Activated CD8-positive, alpha-beta T cell treated with anti-CD3 and anti-CD28 coated beads for 36 hours (primary cell): ENCODE results near the gene VCAN. TPM values are rescaled to one million over a fixed set of nuclear protein-coding genes. Genes with fewer than 3 reads are reported as not detected.

ENCODE experiments used
- ATAC-seq: fragments of 200-7000 bp; cut with Tn5 transposase; one replicate; pipeline ENCODE4 v1.10.0; 2021; ENCODE audit warnings: mild to moderate bottlenecking, moderate library complexity
- CTCF ChIA-PET: fragments of 350-600 bp; sonication (Branson Sonifier 250); formaldehyde crosslinking; loops from one replicate; lab custom pipeline; 2021; ENCODE audit warnings: antibody characterized with exemption; lab: Charles Lee
- POLR2A ChIA-PET: fragments of 350-600 bp; sonication (Branson Sonifier 250); formaldehyde crosslinking; loops from one replicate; lab custom pipeline; 2021; ENCODE audit warnings: antibody characterized with exemption; lab: Charles Lee
- DNase-seq: peaks from one replicate; pipeline ENCODE4 v3.0.0-alpha.2; 2020
- H3K27ac Mint-ChIP-seq: one replicate; pipeline ENCODE4 v1.8.0; 2021; ENCODE audit warnings: mild to moderate bottlenecking, mixed read lengths
- H3K27me3 Mint-ChIP-seq: one replicate; pipeline ENCODE4 v1.8.0; 2021; ENCODE audit warnings: mixed read lengths
- H3K36me3 Mint-ChIP-seq: one replicate; pipeline ENCODE4 v1.8.0; 2021; ENCODE audit warnings: low read depth, mixed read lengths
- H3K4me1 Mint-ChIP-seq: one replicate; pipeline ENCODE4 v1.8.0; 2021; ENCODE audit warnings: low read depth, mixed read lengths
- H3K4me3 Mint-ChIP-seq: one replicate; pipeline ENCODE4 v1.8.0; 2021; ENCODE audit warnings: mild to moderate bottlenecking, moderate library complexity, mixed read lengths
- H3K9me3 Mint-ChIP-seq: one replicate; pipeline ENCODE4 v1.8.0; 2021; ENCODE audit warnings: mixed read lengths
- intact Hi-C: fragments of 100-400 bp; cut with micrococcal nuclease; formaldehyde crosslinking; loops from one replicate; pipeline ENCODE4 v1.10.0; 2022
- total RNA-seq, 2 experiments: library from RNA; stranded (reverse); gene quantifications; one replicate each; pipeline ENCODE4 v1.2.3, GENCODE V29; 2021
- TF ChIP-seq, protein P1 (sequence below): fragments of 200-600 bp; IDR thresholded peaks from one replicate; pipeline ENCODE4 v1.8.0; 2022; ENCODE audit warnings: antibody characterized with exemption, mild to moderate bottlenecking

The VCAN gene
- total RNA-seq, 2 experiments from 2014 or later = not detected

DNA sequence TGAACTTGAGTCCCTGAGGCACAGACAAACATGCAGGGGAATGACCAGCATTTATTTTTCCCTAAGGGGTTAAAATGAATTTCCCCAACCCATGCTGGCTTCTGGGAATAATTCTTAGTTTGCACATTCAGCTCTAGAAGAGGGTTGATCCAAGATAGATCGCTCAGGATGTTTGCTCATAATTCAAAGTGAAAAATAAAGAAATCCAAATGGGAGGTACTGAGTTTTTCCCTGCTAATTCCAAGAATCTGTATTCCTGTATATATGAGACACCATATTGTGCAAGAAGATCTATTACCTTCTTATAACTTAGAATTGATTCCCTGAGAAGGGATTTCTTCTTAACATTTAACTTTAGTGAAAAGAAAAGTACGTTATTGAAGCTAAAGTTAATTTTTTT lies 96.2 kb downstream of the VCAN start:
- no peak for DNase-seq
- Mint-ChIP-seq H3K4me3 (no peak overlapping the region), H3K4me1 (no peaks in the 10 kb centered on the region), H3K27ac (no peak overlapping the region), H3K27me3 (peaks cover 13% of the 10 kb centered on the region), H3K36me3 (no peaks in the 10 kb centered on the region), H3K9me3 (no peaks in the 10 kb centered on the region)
- ChIA-PET POLR2A (no interaction called here), CTCF (interaction anchor here (1.5 kb wide), 1 partner anchor 1217 kb away, joined by 4 read pairs; no protein-coding TSS in a partner anchor)
- intact Hi-C loops = loop anchor here (10.0 kb wide), 1 partner anchor 923 kb away; no protein-coding TSS in a partner anchor
- TF ChIP-seq, protein P1, sequence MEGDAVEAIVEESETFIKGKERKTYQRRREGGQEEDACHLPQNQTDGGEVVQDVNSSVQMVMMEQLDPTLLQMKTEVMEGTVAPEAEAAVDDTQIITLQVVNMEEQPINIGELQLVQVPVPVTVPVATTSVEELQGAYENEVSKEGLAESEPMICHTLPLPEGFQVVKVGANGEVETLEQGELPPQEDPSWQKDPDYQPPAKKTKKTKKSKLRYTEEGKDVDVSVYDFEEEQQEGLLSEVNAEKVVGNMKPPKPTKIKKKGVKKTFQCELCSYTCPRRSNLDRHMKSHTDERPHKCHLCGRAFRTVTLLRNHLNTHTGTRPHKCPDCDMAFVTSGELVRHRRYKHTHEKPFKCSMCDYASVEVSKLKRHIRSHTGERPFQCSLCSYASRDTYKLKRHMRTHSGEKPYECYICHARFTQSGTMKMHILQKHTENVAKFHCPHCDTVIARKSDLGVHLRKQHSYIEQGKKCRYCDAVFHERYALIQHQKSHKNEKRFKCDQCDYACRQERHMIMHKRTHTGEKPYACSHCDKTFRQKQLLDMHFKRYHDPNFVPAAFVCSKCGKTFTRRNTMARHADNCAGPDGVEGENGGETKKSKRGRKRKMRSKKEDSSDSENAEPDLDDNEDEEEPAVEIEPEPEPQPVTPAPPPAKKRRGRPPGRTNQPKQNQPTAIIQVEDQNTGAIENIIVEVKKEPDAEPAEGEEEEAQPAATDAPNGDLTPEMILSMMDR = no peak
- ATAC-seq = no peak

DNA sequence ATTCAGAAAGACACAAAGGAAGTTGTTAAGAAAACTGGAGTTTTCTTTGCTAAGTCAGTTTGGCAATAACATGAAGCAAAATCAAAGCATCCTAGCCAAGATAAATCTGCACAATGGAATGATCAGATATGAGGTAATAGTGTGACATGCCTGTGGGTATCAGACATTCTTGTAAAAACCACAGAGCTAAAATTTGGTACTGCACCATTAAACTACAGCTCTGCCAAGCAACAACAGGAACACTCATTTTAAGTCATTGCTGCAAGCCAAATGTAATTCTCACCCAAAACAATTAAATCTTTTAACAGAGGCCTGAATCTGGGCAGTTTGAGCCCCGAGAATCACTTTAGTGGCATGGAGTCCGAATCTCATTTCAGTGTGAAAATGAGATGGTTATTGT lies 96.6 kb downstream of the VCAN start:
- Mint-ChIP-seq H3K4me1 (no peaks in the 10 kb centered on the region), H3K27ac (no peak overlapping the region), H3K9me3 (no peaks in the 10 kb centered on the region), H3K36me3 (no peaks in the 10 kb centered on the region), H3K4me3 (no peak overlapping the region), H3K27me3 (peaks cover 13% of the 10 kb centered on the region)
- TF ChIP-seq, protein P1 = no peak
- CTCF ChIA-PET = interaction anchor here (1.5 kb wide), 1 partner anchor 1217 kb away, joined by 4 read pairs; no protein-coding TSS in a partner anchor
- intact Hi-C loops = loop anchor here (10.0 kb wide), 1 partner anchor 923 kb away; no protein-coding TSS in a partner anchor
- DNase-seq (no peak), ATAC-seq (no peak)
- POLR2A ChIA-PET = no interaction called here

DNA sequence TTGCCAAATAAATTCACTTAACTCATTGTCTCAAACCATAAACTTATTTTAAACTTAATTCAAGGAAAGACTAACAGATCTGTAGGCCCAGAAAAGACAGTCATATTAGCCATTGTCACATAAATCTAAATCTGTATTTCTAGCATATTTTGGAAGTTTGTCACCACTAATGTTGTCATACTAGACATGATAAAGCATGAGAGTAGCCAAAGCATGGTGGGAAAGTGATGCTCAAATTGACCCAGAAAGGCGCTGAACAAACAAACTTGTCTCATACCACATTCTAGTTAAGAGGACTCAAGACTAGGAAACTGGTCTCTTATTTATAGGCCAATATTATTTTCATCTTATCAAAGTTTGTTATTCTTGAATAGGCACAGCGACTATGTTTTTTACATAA lies 99.4 kb downstream of the VCAN start:
- DNase-seq (no peak), ATAC-seq (no peak)
- TF ChIP-seq, protein P1 = no peak
- no peak overlapping the region for H3K27ac Mint-ChIP-seq
- POLR2A ChIA-PET = no interaction called here
- no peaks in the 10 kb centered on the region for H3K4me1 Mint-ChIP-seq
- H3K4me3 Mint-ChIP-seq = no peak overlapping the region
- CTCF ChIA-PET = interaction anchor here (1.4 kb wide), 1 partner anchor 1259 kb away, joined by 3 read pairs; no protein-coding TSS in a partner anchor
- intact Hi-C loops = no loop called here
- no peaks in the 10 kb centered on the region for H3K9me3 Mint-ChIP-seq
- peaks cover 9% of the 10 kb centered on the region for H3K27me3 Mint-ChIP-seq
- H3K36me3 Mint-ChIP-seq = no peaks in the 10 kb centered on the region

DNA sequence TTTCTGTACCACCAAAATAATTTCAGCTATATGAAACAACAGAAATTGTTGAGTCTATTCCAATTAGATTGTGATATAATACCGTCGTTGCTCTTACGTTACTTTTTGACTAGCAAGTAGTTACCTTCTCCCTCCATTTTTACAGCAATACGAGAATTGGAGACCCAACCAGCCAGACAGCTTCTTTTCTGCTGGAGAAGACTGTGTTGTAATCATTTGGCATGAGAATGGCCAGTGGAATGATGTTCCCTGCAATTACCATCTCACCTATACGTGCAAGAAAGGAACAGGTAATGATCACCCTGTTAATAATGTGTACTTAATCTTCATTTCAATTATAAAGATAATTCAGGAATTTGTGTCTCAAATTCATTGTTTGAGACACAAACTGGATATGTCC lies 100.7 kb downstream of the VCAN start:
- TF ChIP-seq, protein P1 = no peak
- POLR2A ChIA-PET = no interaction called here
- H3K4me1 Mint-ChIP-seq = no peaks in the 10 kb centered on the region
- CTCF ChIA-PET = interaction anchor here (0.7 kb wide), 1 partner anchor 9 kb away, joined by 3 read pairs; no protein-coding TSS in a partner anchor
- no peak for ATAC-seq
- no peak overlapping the region for H3K4me3 Mint-ChIP-seq
- no peak for DNase-seq
- H3K27me3 Mint-ChIP-seq = peaks cover 9% of the 10 kb centered on the region
- H3K9me3 Mint-ChIP-seq = no peaks in the 10 kb centered on the region
- intact Hi-C loops = no loop called here
- no peak overlapping the region for H3K27ac Mint-ChIP-seq
- H3K36me3 Mint-ChIP-seq = no peaks in the 10 kb centered on the region

DNA sequence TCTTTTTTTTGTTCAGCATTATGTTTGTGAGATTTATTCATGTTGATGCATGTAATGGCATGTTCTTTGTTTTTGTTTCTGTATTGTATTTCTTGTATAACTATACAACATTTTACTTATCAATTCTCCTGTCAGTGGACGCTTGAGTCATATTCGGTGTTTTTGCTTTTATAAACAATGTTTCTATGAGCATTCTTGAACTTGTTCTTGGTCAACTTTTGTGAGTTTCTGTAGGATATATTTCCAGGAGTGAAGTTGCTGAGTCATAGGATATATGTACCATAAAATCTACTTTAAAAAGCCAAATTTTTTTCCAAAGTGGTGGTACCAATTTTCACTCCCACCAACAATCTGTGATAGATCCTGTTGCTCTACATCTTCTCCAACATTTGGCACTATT lies 104.8 kb downstream of the VCAN start:
- Mint-ChIP-seq H3K27me3 (peaks cover 5% of the 10 kb centered on the region), H3K4me3 (no peak overlapping the region), H3K36me3 (no peaks in the 10 kb centered on the region), H3K9me3 (no peaks in the 10 kb centered on the region), H3K27ac (no peak overlapping the region), H3K4me1 (no peaks in the 10 kb centered on the region)
- TF ChIP-seq, protein P1 = no peak
- no peak for DNase-seq
- POLR2A ChIA-PET = no interaction called here
- CTCF ChIA-PET = no interaction called here
- intact Hi-C loops = no loop called here
- ATAC-seq = no peak
